Osteoblast (primary cell): ENCODE measurements around the gene POU2F2. TPM values are rescaled to one million over a fixed set of nuclear protein-coding genes. Genes with fewer than 3 reads are reported as not detected.

Source experiments
- DNase-seq: peaks from one replicate; pipeline ENCODE4 v3.0.0; 2011; ENCODE audit warnings: low spot score, mixed read lengths; ENCODE audit not compliant: insufficient read length; ENCODE audit errors: missing footprints
- H2AFZ ChIP-seq: 2 replicates; pipeline ENCODE4 v1.6.0; 2011; ENCODE audit warnings: mild to moderate bottlenecking, low read length
- H3K27ac ChIP-seq: 2 replicates; pipeline ENCODE4 v1.5.1; 2011; ENCODE audit warnings: mild to moderate bottlenecking, low read depth, low read length, moderate library complexity
- H3K27me3 ChIP-seq: 2 replicates; pipeline ENCODE4 v1.6.0; 2012; ENCODE audit warnings: mild to moderate bottlenecking, control low read depth, inconsistent platforms, low read length, moderate library complexity; ENCODE audit not compliant: insufficient read depth
- H3K36me3 ChIP-seq: 2 replicates; pipeline ENCODE4 v1.5.1; 2011; ENCODE audit warnings: mild to moderate bottlenecking, low read length, control low read depth, moderate library complexity; ENCODE audit not compliant: insufficient read depth
- H3K4me1 ChIP-seq: 2 replicates; pipeline ENCODE4 v1.5.1; 2011; ENCODE audit warnings: mild to moderate bottlenecking, low read length, control low read depth, moderate library complexity; ENCODE audit not compliant: insufficient read depth
- H3K4me2 ChIP-seq: 2 replicates; pipeline ENCODE4 v1.6.0; 2011; ENCODE audit warnings: mild to moderate bottlenecking, low read length; ENCODE audit not compliant: insufficient read depth
- H3K4me3 ChIP-seq: fragments of 200-600 bp; sonication (generic); 3 replicates; pipeline ENCODE4 v1.5.1; 2012; ENCODE audit warnings: mild to moderate bottlenecking, low read length, inconsistent platforms; ENCODE audit not compliant: insufficient read depth
- H3K79me2 ChIP-seq: 2 replicates; pipeline ENCODE4 v1.6.0; 2012; ENCODE audit warnings: mild to moderate bottlenecking, low read length, control low read depth, inconsistent platforms; ENCODE audit not compliant: insufficient read depth
- H3K9me3 ChIP-seq: 2 replicates; pipeline ENCODE4 v1.5.1; 2011; ENCODE audit warnings: low read depth, low read length, control low read depth
- H4K20me1 ChIP-seq: 2 replicates; pipeline ENCODE4 v1.6.0; 2012; ENCODE audit warnings: mild to moderate bottlenecking, low read length, control low read depth; ENCODE audit not compliant: insufficient read depth
- total RNA-seq: library from RNA; depleted of rRNA; stranded (reverse); fragments of >200 nt; gene quantifications from 2 replicates; pipeline ENCODE4 v1.2.3, GENCODE V29; 2012
- TF ChIP-seq, protein P1 (sequence below): IDR thresholded peaks from 2 replicates; pipeline ENCODE4 v1.5.1; 2011; ENCODE audit warnings: mild to moderate bottlenecking, low read depth, low read length, moderate library complexity; ENCODE audit errors: extremely low read depth

POU2F2 gene
- total RNA-seq, 1 donor, result under 0.01 TPM

DNA sequence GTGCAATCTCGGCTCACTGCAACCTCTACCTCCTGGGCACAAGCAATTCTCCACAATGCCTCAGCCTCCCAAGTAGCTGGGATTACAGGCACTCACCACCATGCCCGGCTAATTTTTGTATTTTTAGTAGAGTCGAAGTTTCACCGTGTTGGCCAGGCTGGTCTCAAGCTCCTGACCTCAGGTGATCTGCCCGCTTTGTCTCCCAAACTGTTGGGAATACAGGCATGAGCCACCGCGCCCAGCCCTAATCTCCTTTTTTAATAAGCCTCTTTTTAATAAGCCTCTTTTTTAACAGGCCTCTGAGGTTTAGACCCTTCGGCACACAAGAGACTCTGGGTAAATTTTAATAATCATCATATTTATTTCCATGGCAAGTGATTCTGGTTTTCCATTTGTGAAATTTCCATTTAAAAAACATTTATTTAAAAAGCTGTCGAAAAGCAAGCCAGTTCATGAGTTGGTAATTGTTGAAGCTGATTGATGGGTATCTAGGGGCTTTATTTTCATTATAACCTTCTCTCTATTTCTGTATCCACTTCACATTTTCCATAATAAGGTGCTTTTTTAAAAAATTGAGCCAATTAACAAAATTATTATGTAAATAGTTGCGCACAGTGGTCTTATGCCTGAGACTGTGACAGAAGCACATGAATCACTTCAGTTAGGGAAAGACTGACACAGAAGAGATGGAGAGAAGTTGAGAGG, 11.8 kb downstream of the POU2F2 start:
- Histone ChIP-seq H3K4me3 (no peak overlapping the region), H3K9me3 (no peaks in the 10 kb centered on the region), H3K27me3 (no peaks in the 10 kb centered on the region), H4K20me1 (no peaks in the 10 kb centered on the region), H3K27ac (no peak overlapping the region), H3K36me3 (no peaks in the 10 kb centered on the region), H3K79me2 (no peaks in the 10 kb centered on the region), H3K4me2 (no peak overlapping the region), H3K4me1 (peaks cover 20% of the 10 kb centered on the region), H2AFZ (no peak overlapping the region)
- DNase-seq, result no peak
- TF ChIP-seq, protein P1, sequence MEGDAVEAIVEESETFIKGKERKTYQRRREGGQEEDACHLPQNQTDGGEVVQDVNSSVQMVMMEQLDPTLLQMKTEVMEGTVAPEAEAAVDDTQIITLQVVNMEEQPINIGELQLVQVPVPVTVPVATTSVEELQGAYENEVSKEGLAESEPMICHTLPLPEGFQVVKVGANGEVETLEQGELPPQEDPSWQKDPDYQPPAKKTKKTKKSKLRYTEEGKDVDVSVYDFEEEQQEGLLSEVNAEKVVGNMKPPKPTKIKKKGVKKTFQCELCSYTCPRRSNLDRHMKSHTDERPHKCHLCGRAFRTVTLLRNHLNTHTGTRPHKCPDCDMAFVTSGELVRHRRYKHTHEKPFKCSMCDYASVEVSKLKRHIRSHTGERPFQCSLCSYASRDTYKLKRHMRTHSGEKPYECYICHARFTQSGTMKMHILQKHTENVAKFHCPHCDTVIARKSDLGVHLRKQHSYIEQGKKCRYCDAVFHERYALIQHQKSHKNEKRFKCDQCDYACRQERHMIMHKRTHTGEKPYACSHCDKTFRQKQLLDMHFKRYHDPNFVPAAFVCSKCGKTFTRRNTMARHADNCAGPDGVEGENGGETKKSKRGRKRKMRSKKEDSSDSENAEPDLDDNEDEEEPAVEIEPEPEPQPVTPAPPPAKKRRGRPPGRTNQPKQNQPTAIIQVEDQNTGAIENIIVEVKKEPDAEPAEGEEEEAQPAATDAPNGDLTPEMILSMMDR, result no peak

DNA sequence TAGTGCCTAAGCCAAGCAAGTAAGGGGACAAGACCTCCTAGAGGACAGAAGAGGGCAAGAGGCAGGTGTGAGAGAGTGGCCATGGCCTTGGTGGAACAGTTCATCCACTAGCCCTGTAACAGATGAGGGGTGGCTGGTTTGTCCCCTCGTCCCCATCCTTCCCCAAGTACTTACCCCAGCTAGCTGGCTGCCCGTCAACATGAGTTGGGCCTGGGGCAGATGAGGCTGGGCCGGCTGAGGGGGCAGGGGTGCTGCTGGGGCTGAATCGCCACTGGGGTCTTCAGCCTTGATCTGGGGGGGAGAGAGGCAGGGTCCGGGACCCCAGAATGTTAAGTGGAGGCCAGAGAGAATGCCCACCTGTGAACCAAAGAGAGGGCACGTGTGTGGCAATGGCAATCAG, 15.2 kb downstream of the POU2F2 start:
- H3K9me3 ChIP-seq, result no peaks in the 10 kb centered on the region
- no peak overlapping the region for H3K4me2 ChIP-seq
- H3K79me2 ChIP-seq, result no peaks in the 10 kb centered on the region
- TF ChIP-seq, protein P1, result no peak
- H3K4me3 ChIP-seq, result no peak overlapping the region
- H2AFZ ChIP-seq, result no peak overlapping the region
- H3K27ac ChIP-seq, result no peak overlapping the region
- no peaks in the 10 kb centered on the region for H3K36me3 ChIP-seq
- no peaks in the 10 kb centered on the region for H3K27me3 ChIP-seq
- DNase-seq, result peak; percentile 51
- no peaks in the 10 kb centered on the region for H4K20me1 ChIP-seq
- peaks cover 38% of the 10 kb centered on the region for H3K4me1 ChIP-seq

DNA sequence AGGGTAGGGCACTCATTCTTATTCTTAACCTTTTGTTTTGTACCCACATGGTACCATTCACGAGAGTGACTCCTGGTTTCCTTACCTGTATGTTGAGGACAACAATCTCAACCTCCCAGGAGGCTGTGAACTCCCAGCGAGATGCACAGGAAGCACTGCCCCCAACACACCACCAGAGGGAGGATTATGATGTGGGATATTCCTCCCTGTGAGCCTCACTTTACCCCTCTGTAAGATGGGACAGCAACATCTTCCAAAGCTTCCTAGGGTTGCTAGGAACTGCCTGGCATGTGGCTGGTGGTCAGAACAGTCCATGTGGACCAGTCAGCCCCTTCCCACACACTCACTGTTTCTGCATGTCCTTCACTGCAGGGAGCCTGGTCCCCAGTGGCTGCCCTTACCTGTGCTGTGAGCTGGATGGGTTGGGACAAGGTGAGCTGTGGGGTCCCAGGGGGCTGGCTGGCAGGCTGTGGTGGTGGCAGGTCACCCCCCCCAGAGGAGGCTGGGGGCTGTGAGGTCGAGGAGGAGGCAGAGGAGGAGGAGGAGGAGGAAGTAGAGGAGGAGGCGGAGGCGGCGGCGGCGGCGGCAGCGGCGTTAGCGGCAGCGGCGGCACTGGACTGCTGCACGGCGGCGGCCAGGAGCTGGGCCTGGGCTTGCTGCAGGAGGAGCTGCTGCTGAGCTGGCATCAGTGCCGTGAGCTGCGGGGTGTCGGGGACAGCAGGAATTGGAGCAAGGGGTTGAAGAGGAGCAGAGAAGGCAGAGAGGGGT, 15.8 kb downstream of the POU2F2 start:
- H3K36me3 ChIP-seq, result no peaks in the 10 kb centered on the region
- TF ChIP-seq, protein P1, result no peak
- no peaks in the 10 kb centered on the region for H3K9me3 ChIP-seq
- H3K27me3 ChIP-seq, result no peaks in the 10 kb centered on the region
- H3K27ac ChIP-seq, result no peak overlapping the region
- H3K4me1 ChIP-seq, result peaks cover 38% of the 10 kb centered on the region
- H2AFZ ChIP-seq, result no peak overlapping the region
- H3K4me3 ChIP-seq, result no peak overlapping the region
- H4K20me1 ChIP-seq, result no peaks in the 10 kb centered on the region
- DNase-seq, result peak; percentile 36
- no peaks in the 10 kb centered on the region for H3K79me2 ChIP-seq
- no peak overlapping the region for H3K4me2 ChIP-seq

DNA sequence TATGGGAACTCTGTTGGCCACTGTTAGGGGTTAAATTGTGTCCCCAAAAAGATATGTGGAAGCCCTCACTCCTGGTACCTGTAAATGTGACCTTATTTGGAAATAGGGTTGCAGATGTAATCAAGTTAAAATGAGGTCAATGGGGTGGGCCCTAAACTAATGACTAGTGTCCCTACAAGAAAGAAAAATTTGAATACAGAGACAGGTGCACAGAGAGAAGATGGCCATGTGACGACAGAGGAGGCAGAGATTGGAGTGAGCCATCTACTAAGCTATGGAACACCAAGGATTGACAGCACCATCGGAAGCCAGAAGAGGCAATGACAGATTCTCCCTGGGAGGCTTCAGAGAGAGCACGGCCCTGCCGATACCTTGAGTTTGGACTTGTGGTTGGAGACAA, 16.5 kb downstream of the POU2F2 start:
- TF ChIP-seq, protein P1, result no peak
- H3K79me2 ChIP-seq, result no peaks in the 10 kb centered on the region
- no peak overlapping the region for H3K4me2 ChIP-seq
- no peaks in the 10 kb centered on the region for H3K27me3 ChIP-seq
- no peak overlapping the region for H2AFZ ChIP-seq
- no peaks in the 10 kb centered on the region for H3K36me3 ChIP-seq
- H3K4me1 ChIP-seq, result peaks cover 40% of the 10 kb centered on the region
- no peak overlapping the region for H3K4me3 ChIP-seq
- no peak for DNase-seq
- no peaks in the 10 kb centered on the region for H4K20me1 ChIP-seq
- H3K9me3 ChIP-seq, result no peaks in the 10 kb centered on the region
- no peak overlapping the region for H3K27ac ChIP-seq
